Pancreas (tissue), 10 donors: ENCODE measurements around the gene RAD51B. TPM values are rescaled to one million over a fixed set of nuclear protein-coding genes. Genes with fewer than 3 reads are reported as not detected.

Experiments
- ATAC-seq, 4 donors: fragments of 200-7000 bp; cut with Tn5 transposase; one replicate each; pipeline versions ENCODE4 v1.8.0 to v1.9.1; 2020; ENCODE audit warnings: mild to moderate bottlenecking in 4 of 4, moderate library complexity in 4 of 4
- DNase-seq, 6 donors: peaks; one replicate each; pipeline ENCODE4 v3.0.0-alpha.2; 2020
- FAIRE-seq: peaks from 2 replicates; lab custom pipeline; 2012; peaks lifted over from hg19 to GRCh38; lab: Jason Lieb, UNC
- H3K27ac ChIP-seq, 4 donors: fragments of 200-600 bp; sonication (generic); 1 replicate in 3 of 4; 2 replicates in 1 of 4; pipeline versions ENCODE4 v1.5.0 to v1.8.0; 2020
- H3K27me3 ChIP-seq, 4 donors: fragments of 200-600 bp; one replicate each; pipeline ENCODE4 v1.8.0; 2021
- H3K36me3 ChIP-seq, 3 donors: fragments of 200-600 bp; sonication (generic) in 1 of 3; one replicate each; pipeline versions ENCODE4 v1.5.0 to v1.8.0; 2020 to 2021
- H3K4me1 ChIP-seq, 3 donors: fragments of 200-600 bp; one replicate each; pipeline ENCODE4 v1.8.0; 2021
- H3K4me3 ChIP-seq, 4 donors: fragments of 200-600 bp; sonication (generic) in 2 of 4; one replicate each; pipeline versions ENCODE4 v1.5.0 to v1.8.0; 2020 to 2021
- H3K9me3 ChIP-seq, 4 donors: fragments of 200-600 bp; one replicate each; pipeline ENCODE4 v1.8.0; 2021
- CTCF ChIP-seq, 4 donors: fragments of 200-600 bp; sonication (generic) in 3 of 4; IDR thresholded peaks; one replicate each; pipeline versions ENCODE4 v1.5.0 to v1.8.0; 2021; ENCODE audit warnings: antibody characterized with exemption in 4 of 4
- WGBS, 2 donors: extraction: QIAGEN DNeasy Blood & Tissue Kit; methylation state at CpG; one replicate each; pipeline ENCODE4 v1.1.7; 2013; 5-methylcytosine and 5-hydroxymethylcytosine counted together
- intact Hi-C, 3 donors: fragments of 100-400 bp; cut with DNase I; formaldehyde crosslinking; loops; one replicate each; pipeline versions ENCODE4 v1.11.1 to v1.14.2; 2022
- polyA plus RNA-seq, 2 donors: library from polyadenylated mRNA; stranded (reverse); fragments of 200-250 nt; gene quantifications; one replicate each; pipeline ENCODE4 v1.2.3, GENCODE V29; 2013
- total RNA-seq, 6 donors: library from RNA; stranded (reverse); fragmentation: NEBNext Ultra II Directional in 4 of 6; extraction: Animal tissue kit (Norgen Biotek cat#: 25700) in 4 of 6; gene quantifications; one replicate each; pipeline versions ENCODE4 v1.2.1 to v1.2.4, GENCODE V29; 2021 to 2023
- donor health status: healthy with polysubstance abuse.
- donor health status: DM: no; HTN: no; CAD: no; lungs with moderate emphysema.
- donor health status: DM: no; HTN: no; CAD: no.
- donor health status: control.
- donor health status: control.
- donor health status: Bipolar disorder and iron deficiency.
- donor health status: DM: yes; HTN: yes; CAD: no.
- donor health status: DM: no; HTN: no; CAD: no.
- donor health status: DM: no; HTN: no; CAD: no.
- donor health status: DM: yes; HTN: yes; CAD: no.

The RAD51B gene
- total and polyA plus RNA-seq, 8 donors: 1.1 to 17.3 (median 5.8) TPM

GRCh38 chr14:68471964-68472508 lies 652.5 kb downstream of the RAD51B start:
- DNase-seq: peak in 1 of 6 donors; percentile 30
- WGBS, 2 donors: 30 to 45% methylated on average over 4 of the region's 4 CpGs
- no peaks in the 10 kb centered on the region for H3K36me3 ChIP-seq
- TF ChIP-seq CTCF (IDR thresholded peaks at IDR 0.05): no peak
- peak in 3 of 4 donors; percentile 6 to 13 (median 10) for ATAC-seq
- H3K27ac ChIP-seq: peak overlapping the region; percentile 51 to 88 (median 75)
- no peaks in the 10 kb centered on the region for H3K9me3 ChIP-seq
- intact Hi-C loops: loop anchor here in 1 of 3 donors (5.0 kb wide), 1 partner anchor 45 kb away; no protein-coding TSS in a partner anchor
- FAIRE-seq: no peak
- peaks cover 87 to 97% (median 89%) of the 10 kb centered on the region in 3 donors for H3K4me1 ChIP-seq
- H3K4me3 ChIP-seq: no peak overlapping the region
- no peaks in the 10 kb centered on the region for H3K27me3 ChIP-seq

DNA sequence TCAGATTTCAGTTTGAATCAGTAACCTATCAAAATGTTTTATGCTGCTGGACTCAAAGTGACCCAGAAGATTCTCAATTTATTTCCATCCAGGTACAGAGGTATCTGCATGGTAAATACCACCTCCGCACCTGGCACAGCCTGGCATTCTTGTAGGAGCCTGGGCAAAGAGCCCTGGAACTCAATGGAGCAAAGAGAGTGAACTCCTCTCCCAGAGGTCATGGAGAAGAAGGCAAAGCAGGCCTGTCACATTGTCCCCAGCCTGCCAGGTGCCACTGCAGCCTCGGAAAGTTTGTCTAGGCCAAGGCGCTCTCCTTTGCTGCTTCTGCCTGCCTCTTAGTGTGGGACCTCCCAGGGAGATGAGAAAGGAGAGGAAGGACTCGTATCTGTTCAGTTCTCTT lies 653.5 kb downstream of the RAD51B start:
- intact Hi-C loops: loop anchor here in 1 of 3 donors (5.0 kb wide), 1 partner anchor 44 kb away; no protein-coding TSS in a partner anchor
- DNase-seq: peak; percentile 62 to 82 (median 73)
- 16 to 19% methylated on average over 4 of the region's 4 CpGs for WGBS, 2 donors
- no peaks in the 10 kb centered on the region for H3K36me3 ChIP-seq
- peaks cover 85 to 90% (median 87%) of the 10 kb centered on the region in 3 donors for H3K4me1 ChIP-seq
- FAIRE-seq: no peak
- peak; percentile 49 to 61 (median 55) for ATAC-seq
- H3K9me3 ChIP-seq: no peaks in the 10 kb centered on the region
- no peaks in the 10 kb centered on the region for H3K27me3 ChIP-seq
- no peak for TF ChIP-seq CTCF (IDR thresholded peaks at IDR 0.05)
- H3K27ac ChIP-seq: peak overlapping the region; percentile 39 to 88 (median 64)
- no peak overlapping the region for H3K4me3 ChIP-seq

DNA sequence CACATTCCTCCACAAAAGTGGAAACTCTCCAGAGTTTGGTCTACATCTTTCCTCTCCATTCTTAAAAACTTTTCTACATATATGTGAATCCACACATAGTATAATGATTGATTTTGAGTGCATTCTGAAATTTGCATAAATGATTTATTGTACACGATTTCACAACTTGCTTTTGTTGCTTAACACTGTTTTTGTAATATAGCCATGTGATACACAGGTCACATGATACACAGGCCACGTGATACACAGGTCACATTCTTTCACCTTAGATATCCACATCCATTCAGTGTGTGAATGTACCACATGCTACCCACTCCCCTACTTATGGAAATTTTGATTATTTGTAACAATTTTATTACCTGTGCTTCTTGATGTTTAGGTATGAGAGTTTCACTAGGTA lies 654.2 kb downstream of the RAD51B start:
- FAIRE-seq: no peak
- no peak for ATAC-seq
- no peaks in the 10 kb centered on the region for H3K36me3 ChIP-seq
- no peaks in the 10 kb centered on the region for H3K27me3 ChIP-seq
- H3K27ac ChIP-seq: peak overlapping the region in 2 of 4 donors; percentile 78 to 88
- intact Hi-C loops: loop anchor here in 1 of 3 donors (5.0 kb wide), 1 partner anchor 44 kb away; no protein-coding TSS in a partner anchor
- H3K9me3 ChIP-seq: no peaks in the 10 kb centered on the region
- H3K4me3 ChIP-seq: no peak overlapping the region
- peaks cover 78 to 90% (median 81%) of the 10 kb centered on the region in 3 donors for H3K4me1 ChIP-seq
- 19 to 30% methylated on average over 2 of the region's 2 CpGs for WGBS, 2 donors
- TF ChIP-seq CTCF (IDR thresholded peaks at IDR 0.05): no peak
- peak in 3 of 6 donors; percentile 32 to 78 (median 53) for DNase-seq

DNA sequence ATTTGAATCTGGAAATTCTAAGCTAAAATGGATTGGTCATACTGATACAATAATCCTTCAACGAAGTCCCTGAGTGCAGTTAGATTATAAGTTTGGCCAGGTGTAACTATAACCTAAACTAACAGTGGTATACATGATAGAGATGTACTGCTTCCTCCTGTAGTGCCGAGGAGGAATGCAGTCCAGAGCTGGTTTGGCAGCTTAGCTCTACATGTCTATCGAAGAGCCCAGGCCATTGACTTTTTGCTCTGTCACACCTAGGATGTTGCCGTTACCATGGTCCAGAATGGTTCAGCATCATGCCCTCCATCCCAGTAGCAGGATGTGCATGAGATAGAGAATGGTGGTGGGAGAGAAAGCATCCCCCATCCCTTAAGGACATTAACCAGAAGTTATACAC lies 655.2 kb downstream of the RAD51B start:
- Histone ChIP-seq H3K27ac (peak overlapping the region in 2 of 4 donors; percentile 78 to 88), H3K4me3 (no peak overlapping the region), H3K4me1 (peaks cover 71 to 85% (median 75%) of the 10 kb centered on the region in 3 donors), H3K36me3 (no peaks in the 10 kb centered on the region), H3K9me3 (no peaks in the 10 kb centered on the region), H3K27me3 (no peaks in the 10 kb centered on the region)
- TF ChIP-seq CTCF (IDR thresholded peaks at IDR 0.05): no peak
- no peak for FAIRE-seq
- DNase-seq: no peak
- ATAC-seq: no peak
- intact Hi-C loops: loop anchor here in 1 of 3 donors (5.0 kb wide), 1 partner anchor 43 kb away; no protein-coding TSS in a partner anchor
- WGBS, 2 donors: 75 to 82% methylated on average over 4 of the region's 4 CpGs

GRCh38 chr14:68475802-68476201 lies 656.2 kb downstream of the RAD51B start:
- H3K9me3 ChIP-seq: no peaks in the 10 kb centered on the region
- no peak overlapping the region for H3K4me3 ChIP-seq
- peaks cover 61 to 75% (median 64%) of the 10 kb centered on the region in 3 donors for H3K4me1 ChIP-seq
- TF ChIP-seq CTCF (IDR thresholded peaks at IDR 0.05): no peak
- H3K27ac ChIP-seq: peak overlapping the region in 3 of 4 donors; percentile 18 to 88 (median 67)
- ATAC-seq (peak in 3 of 4 donors; percentile 3 to 57 (median 38)), FAIRE-seq (no peak), DNase-seq (no peak)
- intact Hi-C loops: no loop called here
- no peaks in the 10 kb centered on the region for H3K27me3 ChIP-seq
- no peaks in the 10 kb centered on the region for H3K36me3 ChIP-seq
